Neuronal stem cell (in vitro differentiated cells): ENCODE measurements around the gene CPNE7.

Experiments used
- DNase-seq: peaks from one replicate; pipeline ENCODE4 v3.0.0-alpha.2; 2013; ENCODE audit warnings: low spot score
- H2AFZ ChIP-seq: one replicate; pipeline ENCODE4 v1.6.1; 2013; ENCODE audit warnings: mild to moderate bottlenecking, low read length, inconsistent platforms
- H2AK5ac ChIP-seq: 2 replicates; pipeline ENCODE4 v1.6.1; 2013; ENCODE audit warnings: low read depth, mild to moderate bottlenecking, inconsistent platforms, low read length, moderate library complexity, mixed read lengths
- H2BK120ac ChIP-seq: 2 replicates; pipeline ENCODE4 v1.6.1; 2013; ENCODE audit warnings: low read depth, mild to moderate bottlenecking, inconsistent platforms, low read length, moderate library complexity, mixed read lengths
- H2BK12ac ChIP-seq: one replicate; pipeline ENCODE4 v1.6.1; 2013; ENCODE audit warnings: low read length, inconsistent platforms
- H2BK15ac ChIP-seq: 2 replicates; pipeline ENCODE4 v1.6.1; 2013; ENCODE audit warnings: mild to moderate bottlenecking, low read length, inconsistent platforms, mixed read lengths
- H2BK5ac ChIP-seq: one replicate; pipeline ENCODE4 v1.6.1; 2013; ENCODE audit warnings: inconsistent platforms, mild to moderate bottlenecking, low read length, moderate library complexity
- H3K14ac ChIP-seq: one replicate; pipeline ENCODE4 v1.6.1; 2013; ENCODE audit warnings: low read length, inconsistent platforms
- H3K18ac ChIP-seq: 2 replicates; pipeline ENCODE4 v1.6.1; 2013; ENCODE audit warnings: low read length, inconsistent platforms
- H3K23ac ChIP-seq: 2 replicates; pipeline ENCODE4 v1.6.1; 2013; ENCODE audit warnings: low read depth, mild to moderate bottlenecking, mixed read lengths, low read length, inconsistent platforms; ENCODE audit not compliant: poor library complexity
- H3K27ac ChIP-seq: replicated peaks from 3 replicates; pipeline ENCODE4 v1.5.1; 2013; ENCODE audit warnings: low read length, inconsistent platforms
- H3K27me3 ChIP-seq, 3 experiments: 2 replicates each; pipeline ENCODE4 v1.6.1; 2013; ENCODE audit warnings: low read length in 3 of 3, mild to moderate bottlenecking in 2 of 3, inconsistent platforms in 1 of 3, low read depth in 1 of 3, mixed read lengths in 1 of 3, moderate library complexity in 1 of 3; ENCODE audit not compliant: control insufficient read depth in 3 of 3, insufficient read depth in 3 of 3
- H3K36me3 ChIP-seq, 2 donors: replicated peaks in 1 of 2; 2 replicates each; pipeline ENCODE4 v1.6.1; 2013; ENCODE audit warnings: low read length in 2 of 2; ENCODE audit not compliant: control insufficient read depth in 2 of 2, insufficient read depth in 2 of 2
- H3K4ac ChIP-seq: 2 replicates; pipeline ENCODE4 v1.6.1; 2013; ENCODE audit warnings: inconsistent platforms, mild to moderate bottlenecking, low read length, moderate library complexity
- H3K4me1 ChIP-seq, 2 donors: 1 replicate in 1 of 2; 2 replicates in 1 of 2; pipeline ENCODE4 v1.6.1; 2013; ENCODE audit warnings: low read length in 2 of 2, low read depth in 1 of 2; ENCODE audit not compliant: control insufficient read depth in 2 of 2, insufficient read depth in 1 of 2
- H3K4me2 ChIP-seq: one replicate; pipeline ENCODE4 v1.6.1; 2013; ENCODE audit warnings: mild to moderate bottlenecking, low read length, inconsistent platforms; ENCODE audit not compliant: insufficient read depth, poor library complexity, severe bottlenecking
- H3K4me3 ChIP-seq, 2 donors: 2 replicates each; pipeline ENCODE4 v1.5.1; 2013; ENCODE audit warnings: low read length in 2 of 2, mild to moderate bottlenecking in 2 of 2, inconsistent platforms in 1 of 2, moderate library complexity in 1 of 2
- H3K79me1 ChIP-seq: one replicate; pipeline ENCODE4 v1.6.1; 2013; ENCODE audit warnings: low read depth, mild to moderate bottlenecking, inconsistent platforms, low read length, moderate library complexity
- H3K9ac ChIP-seq: one replicate; pipeline ENCODE4 v1.6.1; 2013; ENCODE audit warnings: mild to moderate bottlenecking, low read depth, low read length, inconsistent platforms; ENCODE audit not compliant: poor library complexity
- H3K9me3 ChIP-seq, 2 donors: replicated peaks in 1 of 2; 2 replicates each; pipeline versions ENCODE3 to v1.6.1; 2013; ENCODE audit warnings: low read length in 2 of 2, mild to moderate bottlenecking in 2 of 2, inconsistent platforms in 1 of 2, low read depth in 1 of 2, mixed read lengths in 1 of 2, moderate library complexity in 1 of 2; ENCODE audit not compliant: control insufficient read depth in 2 of 2, insufficient read depth in 1 of 2
- H4K8ac ChIP-seq: one replicate; pipeline ENCODE4 v1.6.1; 2013; ENCODE audit warnings: low read depth, mild to moderate bottlenecking, inconsistent platforms, low read length, moderate library complexity
- H4K91ac ChIP-seq: one replicate; pipeline ENCODE4 v1.6.1; 2013; ENCODE audit warnings: low read length, low read depth, mild to moderate bottlenecking, inconsistent platforms; ENCODE audit not compliant: poor library complexity
- WGBS, 2 donors: extraction: QIAGEN DNeasy Blood & Tissue Kit; methylation state at CpG; one replicate each; pipeline ENCODE4 v1.1.7; 2013; ENCODE audit warnings: missing lambda C conversion rate in 2 of 2, mixed read lengths in 1 of 2; ENCODE audit not compliant: insufficient read length in 2 of 2, insufficient replicate concordance in 1 of 2; ENCODE audit errors: extremely low coverage in 2 of 2; 5-methylcytosine and 5-hydroxymethylcytosine counted together

CPNE7 gene

DNA sequence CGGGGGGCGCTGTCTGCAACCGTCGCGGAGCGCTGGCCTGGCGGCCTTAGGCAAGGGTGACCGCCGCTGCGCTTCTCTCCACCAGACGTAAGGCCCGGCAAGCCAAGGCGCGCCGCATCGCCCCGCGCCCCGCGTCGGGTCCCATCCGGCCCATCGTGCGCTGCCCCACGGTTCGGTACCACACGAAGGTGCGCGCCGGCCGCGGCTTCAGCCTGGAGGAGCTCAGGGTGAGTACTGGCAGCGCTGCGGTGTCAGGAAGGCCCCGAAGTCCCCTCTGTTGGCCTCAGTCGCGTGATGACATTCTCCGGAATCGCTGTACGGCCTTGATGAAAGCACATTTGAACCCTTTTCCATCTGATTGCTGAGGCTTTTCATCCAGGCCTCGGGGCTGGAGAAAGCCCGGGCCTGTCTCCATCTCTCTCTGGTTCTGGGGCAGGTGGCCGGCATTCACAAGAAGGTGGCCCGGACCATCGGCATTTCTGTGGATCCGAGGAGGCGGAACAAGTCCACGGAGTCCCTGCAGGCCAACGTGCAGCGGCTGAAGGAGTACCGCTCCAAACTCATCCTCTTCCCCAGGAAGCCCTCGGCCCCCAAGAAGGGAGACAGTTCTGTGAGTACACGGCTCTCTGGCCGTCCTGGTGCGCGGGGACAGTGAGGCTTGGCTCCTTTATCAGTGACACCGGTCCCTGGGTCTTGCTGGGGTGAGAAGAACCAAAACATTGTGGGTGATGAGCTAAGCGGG, 14.2 kb upstream of the CPNE7 start:
- peak overlapping the region; percentile 94 for H3K4ac ChIP-seq
- peak overlapping the region; percentile 71 for H2AK5ac ChIP-seq
- H2BK12ac ChIP-seq, result no peak overlapping the region
- DNase-seq, result no peak
- peak overlapping the region; percentile 90 for H2AFZ ChIP-seq
- no peak overlapping the region for H3K27ac ChIP-seq
- H3K4me2 ChIP-seq, result peak overlapping the region; percentile 86
- peaks cover 6% of the 10 kb centered on the region for H3K79me1 ChIP-seq
- H3K23ac ChIP-seq, result peak overlapping the region; percentile 99
- peak overlapping the region; percentile 91 to 95 for H3K4me3 ChIP-seq
- H3K4me1 ChIP-seq, result peaks cover 22 to 25% of the 10 kb centered on the region in 2 donors
- H2BK5ac ChIP-seq, result peak overlapping the region; percentile 77
- peak overlapping the region; percentile 96 for H3K18ac ChIP-seq
- no peak overlapping the region for H2BK15ac ChIP-seq
- no peak overlapping the region for H4K91ac ChIP-seq
- WGBS, 2 donors, result no CpG with 5 or more reads among the region's 58 CpGs
- peak overlapping the region; percentile 58 for H3K14ac ChIP-seq
- H3K27me3 ChIP-seq, result no peaks in the 10 kb centered on the region
- no peak overlapping the region for H2BK120ac ChIP-seq
- peak overlapping the region; percentile 99 for H3K9ac ChIP-seq
- H3K9me3 ChIP-seq, result no peaks in the 10 kb centered on the region
- H3K36me3 ChIP-seq, result peaks cover 36 to 63% of the 10 kb centered on the region in 2 donors
- no peak overlapping the region for H4K8ac ChIP-seq

DNA sequence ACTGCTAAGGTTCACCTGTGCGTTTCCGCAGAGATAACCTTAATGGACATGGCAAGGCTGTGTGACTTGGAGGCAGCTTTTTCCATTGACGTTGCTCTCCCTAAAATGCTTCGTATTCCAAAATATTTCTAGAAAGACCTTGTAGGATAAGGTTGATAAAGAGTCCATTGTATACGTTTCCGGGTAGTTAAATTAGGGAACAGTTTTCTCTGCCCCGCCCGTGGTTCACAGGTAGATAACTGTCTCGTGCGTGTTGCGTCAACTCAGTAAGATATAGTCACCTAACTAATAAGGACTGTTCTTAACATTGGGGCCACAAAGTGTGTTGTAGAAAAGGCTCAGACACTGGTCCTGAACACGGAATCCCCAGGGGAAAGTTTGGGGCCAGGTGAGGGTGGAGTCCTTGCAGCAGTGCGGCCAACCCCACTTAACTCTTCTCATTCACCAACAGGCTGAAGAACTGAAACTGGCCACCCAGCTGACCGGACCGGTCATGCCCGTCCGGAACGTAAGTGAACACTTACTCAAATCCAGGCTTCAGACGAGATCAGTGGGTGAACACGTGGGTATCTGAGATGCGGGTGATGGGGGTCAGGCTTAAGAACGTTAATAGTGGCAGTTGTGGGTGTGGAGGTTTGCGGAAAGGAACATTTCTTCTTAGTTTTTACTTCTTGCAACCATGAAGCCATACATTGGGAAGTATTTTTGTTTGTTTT, 13.5 kb upstream of the CPNE7 start:
- Histone ChIP-seq H2BK15ac (no peak overlapping the region), H3K4me1 (peaks cover 20 to 25% of the 10 kb centered on the region in 2 donors), H3K4me3 (peak overlapping the region; percentile 91 to 95), H3K9me3 (no peaks in the 10 kb centered on the region), H3K18ac (no peak overlapping the region), H3K4ac (no peak overlapping the region), H3K27me3 (no peaks in the 10 kb centered on the region), H2BK5ac (no peak overlapping the region), H3K4me2 (peak overlapping the region; percentile 86), H3K27ac (no peak overlapping the region), H2BK120ac (no peak overlapping the region), H3K9ac (peak overlapping the region; percentile 89), H3K79me1 (peaks cover 6% of the 10 kb centered on the region), H4K8ac (no peak overlapping the region), H3K14ac (no peak overlapping the region), H2AK5ac (no peak overlapping the region), H4K91ac (no peak overlapping the region), H3K36me3 (peaks cover 35 to 56% of the 10 kb centered on the region in 2 donors), H3K23ac (no peak overlapping the region), H2AFZ (no peak overlapping the region), H2BK12ac (no peak overlapping the region)
- DNase-seq, result no peak
- WGBS, 2 donors, result no CpG with 5 or more reads among the region's 23 CpGs

DNA sequence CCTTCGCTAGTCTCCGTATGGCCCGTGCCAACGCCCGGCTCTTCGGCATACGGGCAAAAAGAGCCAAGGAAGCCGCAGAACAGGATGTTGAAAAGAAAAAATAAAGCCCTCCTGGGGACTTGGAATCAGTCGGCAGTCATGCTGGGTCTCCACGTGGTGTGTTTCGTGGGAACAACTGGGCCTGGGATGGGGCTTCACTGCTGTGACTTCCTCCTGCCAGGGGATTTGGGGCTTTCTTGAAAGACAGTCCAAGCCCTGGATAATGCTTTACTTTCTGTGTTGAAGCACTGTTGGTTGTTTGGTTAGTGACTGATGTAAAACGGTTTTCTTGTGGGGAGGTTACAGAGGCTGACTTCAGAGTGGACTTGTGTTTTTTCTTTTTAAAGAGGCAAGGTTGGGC, 12.6 kb upstream of the CPNE7 start:
- Histone ChIP-seq H3K18ac (no peak overlapping the region), H3K14ac (no peak overlapping the region), H3K4me3 (no peak overlapping the region), H3K23ac (no peak overlapping the region), H2BK120ac (no peak overlapping the region), H3K4ac (no peak overlapping the region), H3K4me2 (no peak overlapping the region), H2AK5ac (no peak overlapping the region), H2BK12ac (no peak overlapping the region), H3K9ac (no peak overlapping the region), H4K8ac (no peak overlapping the region), H3K36me3 (peaks cover 35 to 49% of the 10 kb centered on the region in 2 donors), H3K4me1 (peaks cover 17 to 23% of the 10 kb centered on the region in 2 donors), H4K91ac (no peak overlapping the region), H2AFZ (no peak overlapping the region), H3K27ac (no peak overlapping the region), H2BK5ac (no peak overlapping the region), H2BK15ac (no peak overlapping the region), H3K79me1 (peaks cover 6% of the 10 kb centered on the region), H3K9me3 (no peaks in the 10 kb centered on the region), H3K27me3 (no peaks in the 10 kb centered on the region)
- WGBS, 2 donors, result no CpG with 5 or more reads among the region's 12 CpGs
- DNase-seq, result no peak
